Heart left ventricle (tissue), 16 donors: ENCODE measurements around the gene MTO1. TPM values are rescaled to one million over a fixed set of nuclear protein-coding genes. Genes with fewer than 3 reads are reported as not detected.
A peak's percentile ranks its signal among the peaks of the same experiment; 100 is the strongest.

Experiments used
- ATAC-seq, 4 donors: fragments of 200-7000 bp; cut with Tn5 transposase; one replicate each; pipeline ENCODE4 v1.9.1; 2020 to 2022; ENCODE audit warnings: moderate library complexity in 4 of 4, mild to moderate bottlenecking in 3 of 4, moderate number of reproducible peaks in 1 of 4
- DNase-seq, 5 donors: peaks; one replicate each; pipeline ENCODE4 v3.0.0-alpha.2; 2020
- H3K27ac ChIP-seq, 12 donors: fragments of 200-600 bp; sonication (generic) in 4 of 12; one replicate each; pipeline versions ENCODE4 v1.5.0 to v1.8.0; 2016 to 2022; ENCODE audit warnings: mild to moderate bottlenecking in 2 of 12
- H3K27me3 ChIP-seq, 9 donors: fragments of 200-600 bp; sonication (generic) in 2 of 9; one replicate each; pipeline versions ENCODE4 v1.5.1 to v1.8.0; 2016 to 2022; ENCODE audit warnings: mild to moderate bottlenecking in 3 of 9
- H3K36me3 ChIP-seq, 9 donors: fragments of 200-600 bp; sonication (generic) in 2 of 9; one replicate each; pipeline versions ENCODE4 v1.5.0 to v1.8.0; 2018 to 2022; ENCODE audit warnings: mild to moderate bottlenecking in 2 of 9
- H3K4me1 ChIP-seq, 12 donors: fragments of 200-600 bp; sonication (generic) in 4 of 12; one replicate each; pipeline versions ENCODE4 v1.5.0 to v1.8.0; 2016 to 2022; ENCODE audit warnings: mild to moderate bottlenecking in 3 of 12
- H3K4me3 ChIP-seq, 12 donors: fragments of 200-600 bp; sonication (generic) in 4 of 12; one replicate each; pipeline versions ENCODE4 v1.5.0 to v1.8.0; 2017 to 2022; ENCODE audit warnings: mild to moderate bottlenecking in 9 of 12, moderate library complexity in 4 of 12
- H3K9me3 ChIP-seq, 12 donors: fragments of 200-600 bp; sonication (generic) in 4 of 12; one replicate each; pipeline versions ENCODE4 v1.5.0 to v1.8.0; 2016 to 2022; ENCODE audit warnings: mild to moderate bottlenecking in 1 of 12
- POLR2A ChIP-seq, 2 donors: fragments of 450-650 bp; IDR thresholded peaks; one replicate each; pipeline ENCODE4 v1.6.1; 2017; ENCODE audit warnings: antibody characterized with exemption in 2 of 2, mild to moderate bottlenecking in 2 of 2, moderate library complexity in 2 of 2
- WGBS, 4 donors: extraction: QIAGEN DNeasy Blood & Tissue Kit in 2 of 4; methylation state at CpG; one replicate each; pipeline versions ENCODE4 v1.1.5 to v1.1.7; 2013 to 2018; 5-methylcytosine and 5-hydroxymethylcytosine counted together
- intact Hi-C, 10 donors: fragments of 100-400 bp; cut with DNase I; formaldehyde crosslinking; loops; one replicate each; pipeline versions ENCODE4 v1.11.1 to v1.14.2; 2022
- polyA plus RNA-seq, 2 donors: library from polyadenylated mRNA; stranded (reverse); fragments of 200-250 nt; gene quantifications; one replicate each; pipeline ENCODE4 v1.2.3, GENCODE V29; 2013
- total RNA-seq, 9 donors: library from RNA; depleted of rRNA in 2 of 9; stranded (reverse); fragments of >200 nt in 2 of 9; fragmentation: NEBNext Ultra II Directional in 3 of 9; extraction: Animal tissue kit (Norgen Biotek cat#: 25700) in 3 of 9; gene quantifications; one replicate each; pipeline versions ENCODE4 v1.1.0 to v1.2.4, GENCODE V29; 2016 to 2023
- TF ChIP-seq, protein P1 (sequence below), 12 donors: fragments of 200-600 bp; sonication (generic) in 4 of 12; IDR thresholded peaks; one replicate each; pipeline versions ENCODE4 v1.5.0 to v1.8.0; 2018 to 2022; ENCODE audit warnings: antibody characterized with exemption in 12 of 12, mild to moderate bottlenecking in 5 of 12
- donor health status: ischemic (EF 13 %, LVEDD 7.1; RV severe dilation, severe dysfunction).
- donor health status: healthy with polysubstance abuse.
- donor health status: DM: no; HTN: yes; CAD: no.
- donor health status: DM: no; HTN: no; CAD: no.
- donor health status: ischemic (EF 25% LVEDD 6.9; RV normal size, moderate dysfunction).
- donor health status: ischemic (EF 25% LVEDD 5.7; RV mildly dilated, moderate dysfunction).
- donor health status: healthy.
- donor health status: DM: yes; HTN: yes; CAD: no.
- donor health status: ischemic (EF 35%, LVEDD 5.7; RV mildly dilated, moderate dysfunction).
- donor health status: nonischemic (EF 11% LVEDD 7.7; RV severe dilation, severe dysfunction).
- donor health status: DM: yes; HTN: yes; CAD: no.
- donor health status: PGD.
- donor health status: ischemic (EF 29% LVEDD 5.4; RV normal size, mild dysfunction).
- donor health status: nonischemic (EF 23%, LVEDD 6.1; RV moderate dilation, normal function).

The MTO1 gene
- total and polyA plus RNA-seq, 11 donors: 8.6 to 32.2 (median 23.0) TPM

GRCh38 chr6:73521351-73521985 lies 59.9 kb downstream of the MTO1 start:
- intact Hi-C loops: loop anchor here in 9 of 10 donors (1.0 to 10.0 kb wide), 9 partner anchors 46 to 1993 kb away; no protein-coding TSS in a partner anchor
- H3K27me3 ChIP-seq: peaks cover 0 to 31% (median 0%) of the 10 kb centered on the region in 9 donors
- H3K27ac ChIP-seq: peak overlapping the region; percentile 91 to 100 (median 98)
- H3K9me3 ChIP-seq: no peaks in the 10 kb centered on the region
- peak overlapping the region; percentile 54 to 99 (median 80) for H3K4me3 ChIP-seq
- peak; percentile 55 to 72 (median 64) for ATAC-seq
- DNase-seq: peak in 4 of 5 donors; percentile 83 to 89 (median 84)
- TF ChIP-seq, protein P1, sequence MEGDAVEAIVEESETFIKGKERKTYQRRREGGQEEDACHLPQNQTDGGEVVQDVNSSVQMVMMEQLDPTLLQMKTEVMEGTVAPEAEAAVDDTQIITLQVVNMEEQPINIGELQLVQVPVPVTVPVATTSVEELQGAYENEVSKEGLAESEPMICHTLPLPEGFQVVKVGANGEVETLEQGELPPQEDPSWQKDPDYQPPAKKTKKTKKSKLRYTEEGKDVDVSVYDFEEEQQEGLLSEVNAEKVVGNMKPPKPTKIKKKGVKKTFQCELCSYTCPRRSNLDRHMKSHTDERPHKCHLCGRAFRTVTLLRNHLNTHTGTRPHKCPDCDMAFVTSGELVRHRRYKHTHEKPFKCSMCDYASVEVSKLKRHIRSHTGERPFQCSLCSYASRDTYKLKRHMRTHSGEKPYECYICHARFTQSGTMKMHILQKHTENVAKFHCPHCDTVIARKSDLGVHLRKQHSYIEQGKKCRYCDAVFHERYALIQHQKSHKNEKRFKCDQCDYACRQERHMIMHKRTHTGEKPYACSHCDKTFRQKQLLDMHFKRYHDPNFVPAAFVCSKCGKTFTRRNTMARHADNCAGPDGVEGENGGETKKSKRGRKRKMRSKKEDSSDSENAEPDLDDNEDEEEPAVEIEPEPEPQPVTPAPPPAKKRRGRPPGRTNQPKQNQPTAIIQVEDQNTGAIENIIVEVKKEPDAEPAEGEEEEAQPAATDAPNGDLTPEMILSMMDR (IDR thresholded peaks at IDR 0.05): no peak
- no peak for TF ChIP-seq POLR2A (IDR thresholded peaks at IDR 0.05)
- 1 to 3% (median 1%) methylated on average over 35 to 36 of the region's 36 CpGs for WGBS, 4 donors
- peaks cover 0 to 50% (median 33%) of the 10 kb centered on the region in 12 donors for H3K4me1 ChIP-seq
- peaks cover 2 to 38% (median 30%) of the 10 kb centered on the region in 9 donors for H3K36me3 ChIP-seq

DNA sequence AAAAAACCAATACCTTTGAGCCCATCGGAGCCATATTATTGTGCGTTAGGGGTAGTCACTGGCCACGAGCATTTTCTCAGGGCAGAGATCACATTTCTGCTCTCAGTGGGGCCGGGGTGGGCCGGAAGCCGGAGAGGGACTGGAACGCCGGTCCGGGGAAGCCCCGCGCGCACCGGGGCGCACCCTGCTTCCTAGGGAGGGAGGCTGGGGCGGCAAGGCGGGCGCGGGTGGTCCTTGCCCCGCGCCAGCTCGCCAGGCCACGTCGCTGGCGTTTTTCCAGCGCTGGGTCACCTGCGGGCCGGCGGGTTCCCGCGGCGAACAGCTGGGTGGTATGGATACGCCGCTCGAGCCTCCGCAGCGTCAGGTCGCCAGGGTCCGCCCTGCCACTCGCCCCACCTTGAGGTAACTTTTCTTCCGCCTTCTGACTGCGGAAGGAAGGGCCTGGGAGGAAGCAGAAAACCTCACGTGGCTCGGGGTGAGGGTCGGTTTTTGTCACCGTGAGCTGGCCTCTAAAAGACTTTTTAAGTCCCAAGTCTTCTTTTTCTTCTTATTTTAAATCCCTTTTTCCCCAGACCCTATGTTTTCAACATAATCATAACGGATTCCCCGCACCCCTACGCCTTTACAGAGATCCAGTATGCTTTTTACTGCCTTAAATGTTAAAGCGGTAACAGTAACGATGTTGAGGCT lies 62.0 kb downstream of the MTO1 start:
- H3K4me3 ChIP-seq: peak overlapping the region; percentile 46 to 99 (median 73)
- peaks cover 0 to 19% (median 11%) of the 10 kb centered on the region in 9 donors for H3K36me3 ChIP-seq
- intact Hi-C loops: loop anchor here in 5 of 10 donors (5.0 to 10.0 kb wide), 6 partner anchors 44 to 1991 kb away; no protein-coding TSS in a partner anchor
- ATAC-seq (no peak), DNase-seq (peak; percentile 61 to 82 (median 65))
- peaks cover 0 to 31% (median 0%) of the 10 kb centered on the region in 9 donors for H3K27me3 ChIP-seq
- TF ChIP-seq POLR2A (IDR thresholded peaks at IDR 0.05): peak in 1 of 2 donors; percentile 50
- TF ChIP-seq, protein P1 (IDR thresholded peaks at IDR 0.05): no peak
- H3K9me3 ChIP-seq: no peaks in the 10 kb centered on the region
- H3K27ac ChIP-seq: peak overlapping the region; percentile 78 to 100 (median 98)
- H3K4me1 ChIP-seq: peaks cover 0 to 33% (median 21%) of the 10 kb centered on the region in 12 donors
- WGBS, 4 donors: 7 to 13% (median 9%) methylated on average over 41 to 50 of the region's 50 CpGs

DNA sequence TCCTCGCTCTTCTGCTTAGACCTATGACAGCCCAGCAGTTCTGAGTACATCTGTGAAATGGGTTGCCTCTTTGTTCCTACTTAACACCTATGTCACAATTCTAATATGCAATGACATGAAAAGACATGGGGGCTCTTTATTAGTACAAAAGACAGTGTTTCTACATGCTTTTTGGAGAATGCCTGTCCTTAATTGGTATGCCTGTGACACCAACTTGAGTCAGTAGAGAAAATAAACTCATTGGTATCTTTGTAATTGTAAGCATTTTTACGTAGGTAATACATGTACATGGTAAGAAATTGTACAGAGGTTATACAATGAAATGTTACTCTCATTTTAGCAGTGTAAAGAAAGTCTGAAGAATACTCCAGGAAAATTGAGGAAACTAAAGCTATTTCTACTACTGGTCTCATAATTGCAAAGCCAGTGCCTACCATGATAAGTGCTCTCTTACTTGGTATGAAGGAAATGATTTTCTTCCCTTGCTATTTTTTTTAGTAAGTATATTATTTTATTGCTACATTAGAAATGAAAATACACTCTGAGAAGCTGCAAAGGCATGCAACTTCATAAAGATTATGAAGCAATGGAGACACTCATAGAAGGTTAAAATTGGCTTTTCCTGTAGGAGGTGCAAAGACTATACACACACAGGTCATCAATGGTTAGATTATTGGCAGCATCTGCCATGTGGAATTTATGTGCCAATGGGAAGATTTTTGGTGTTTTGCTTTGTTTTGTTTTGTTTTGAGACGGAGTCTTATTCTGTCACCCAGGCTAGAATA lies 64.2 kb downstream of the MTO1 start:
- Histone ChIP-seq H3K9me3 (no peaks in the 10 kb centered on the region), H3K36me3 (no peaks in the 10 kb centered on the region), H3K4me1 (peaks cover 0 to 22% (median 12%) of the 10 kb centered on the region in 12 donors), H3K4me3 (no peak overlapping the region), H3K27ac (no peak overlapping the region), H3K27me3 (peaks cover 0 to 30% (median 0%) of the 10 kb centered on the region in 9 donors)
- DNase-seq: no peak
- no peak for TF ChIP-seq POLR2A (IDR thresholded peaks at IDR 0.05)
- TF ChIP-seq, protein P1 (IDR thresholded peaks at IDR 0.05): no peak
- intact Hi-C loops: loop anchor here in 1 of 10 donors (10.0 kb wide), 2 partner anchors 59 to 1989 kb away; no protein-coding TSS in a partner anchor
- WGBS, 4 donors: 92 to 98% (median 95%) methylated on average over 3 of the region's 3 CpGs
- ATAC-seq: no peak
